Panc1 (cell line): Measurements from ENCODE around the gene HBG2.

Experiments
- POLR2AphosphoS5 ChIP-seq: IDR thresholded peaks from 2 replicates; pipeline ENCODE4 v1.6.1; 2012; ENCODE audit warnings: mild to moderate bottlenecking, low read depth, low read length, moderate library complexity
- TCF7L2 ChIP-seq: IDR thresholded peaks from 2 replicates; pipeline ENCODE4 v1.6.1; 2011; ENCODE audit warnings: mild to moderate bottlenecking, low read depth, low read length, inconsistent platforms
- TF ChIP-seq, protein P1 (sequence below): fragments of 450-650 bp; IDR thresholded peaks from 2 replicates; pipeline ENCODE4 v1.5.1; 2017; ENCODE audit warnings: mild to moderate bottlenecking

DNA sequence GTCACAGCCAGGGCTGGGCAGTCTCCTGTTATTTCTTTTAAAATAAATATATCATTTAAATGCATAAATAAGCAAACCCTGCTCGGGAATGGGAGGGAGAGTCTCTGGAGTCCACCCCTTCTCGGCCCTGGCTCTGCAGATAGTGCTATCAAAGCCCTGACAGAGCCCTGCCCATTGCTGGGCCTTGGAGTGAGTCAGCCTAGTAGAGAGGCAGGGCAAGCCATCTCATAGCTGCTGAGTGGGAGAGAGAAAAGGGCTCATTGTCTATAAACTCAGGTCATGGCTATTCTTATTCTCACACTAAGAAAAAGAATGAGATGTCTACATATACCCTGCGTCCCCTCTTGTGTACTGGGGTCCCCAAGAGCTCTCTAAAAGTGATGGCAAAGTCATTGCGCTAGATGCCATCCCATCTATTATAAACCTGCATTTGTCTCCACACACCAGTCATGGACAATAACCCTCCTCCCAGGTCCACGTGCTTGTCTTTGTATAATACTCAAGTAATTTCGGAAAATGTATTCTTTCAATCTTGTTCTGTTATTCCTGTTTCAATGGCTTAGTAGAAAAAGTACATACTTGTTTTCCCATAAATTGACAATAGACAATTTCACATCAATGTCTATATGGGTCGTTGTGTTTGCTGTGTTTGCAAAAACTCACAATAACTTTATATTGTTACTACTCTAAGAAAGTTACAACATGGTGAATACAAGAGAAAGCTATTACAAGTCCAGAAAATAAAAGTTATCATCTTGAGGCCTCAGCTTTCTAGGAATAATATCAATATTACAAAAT is 33.7 kb upstream of the HBG2 start:
- TF ChIP-seq, protein P1, sequence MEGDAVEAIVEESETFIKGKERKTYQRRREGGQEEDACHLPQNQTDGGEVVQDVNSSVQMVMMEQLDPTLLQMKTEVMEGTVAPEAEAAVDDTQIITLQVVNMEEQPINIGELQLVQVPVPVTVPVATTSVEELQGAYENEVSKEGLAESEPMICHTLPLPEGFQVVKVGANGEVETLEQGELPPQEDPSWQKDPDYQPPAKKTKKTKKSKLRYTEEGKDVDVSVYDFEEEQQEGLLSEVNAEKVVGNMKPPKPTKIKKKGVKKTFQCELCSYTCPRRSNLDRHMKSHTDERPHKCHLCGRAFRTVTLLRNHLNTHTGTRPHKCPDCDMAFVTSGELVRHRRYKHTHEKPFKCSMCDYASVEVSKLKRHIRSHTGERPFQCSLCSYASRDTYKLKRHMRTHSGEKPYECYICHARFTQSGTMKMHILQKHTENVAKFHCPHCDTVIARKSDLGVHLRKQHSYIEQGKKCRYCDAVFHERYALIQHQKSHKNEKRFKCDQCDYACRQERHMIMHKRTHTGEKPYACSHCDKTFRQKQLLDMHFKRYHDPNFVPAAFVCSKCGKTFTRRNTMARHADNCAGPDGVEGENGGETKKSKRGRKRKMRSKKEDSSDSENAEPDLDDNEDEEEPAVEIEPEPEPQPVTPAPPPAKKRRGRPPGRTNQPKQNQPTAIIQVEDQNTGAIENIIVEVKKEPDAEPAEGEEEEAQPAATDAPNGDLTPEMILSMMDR: no peak
- no peak for TF ChIP-seq POLR2AphosphoS5
- no peak for TF ChIP-seq TCF7L2
